Suprapubic skin (tissue), 3 donors: ENCODE data around the gene KLHL1.

Experiments
- CTCF ChIP-seq, 2 donors: fragments of 200-600 bp in 1 of 2; fragments of 450-650 bp in 1 of 2; sonication (generic) in 1 of 2; IDR thresholded peaks; one replicate each; pipeline ENCODE4 v1.5.1; 2016 to 2019; ENCODE audit warnings: antibody characterized with exemption in 2 of 2, mild to moderate bottlenecking in 1 of 2, moderate library complexity in 1 of 2
- EP300 ChIP-seq: sonication (generic); formaldehyde crosslinking; IDR thresholded peaks from one replicate; pipeline ENCODE4 v1.6.1; 2017; ENCODE audit warnings: antibody characterized with exemption
- POLR2A ChIP-seq, 2 donors: fragments of 450-650 bp; IDR thresholded peaks; one replicate each; pipeline ENCODE4 v1.6.1; 2017; ENCODE audit warnings: antibody characterized with exemption in 2 of 2, mild to moderate bottlenecking in 2 of 2, moderate library complexity in 2 of 2

DNA sequence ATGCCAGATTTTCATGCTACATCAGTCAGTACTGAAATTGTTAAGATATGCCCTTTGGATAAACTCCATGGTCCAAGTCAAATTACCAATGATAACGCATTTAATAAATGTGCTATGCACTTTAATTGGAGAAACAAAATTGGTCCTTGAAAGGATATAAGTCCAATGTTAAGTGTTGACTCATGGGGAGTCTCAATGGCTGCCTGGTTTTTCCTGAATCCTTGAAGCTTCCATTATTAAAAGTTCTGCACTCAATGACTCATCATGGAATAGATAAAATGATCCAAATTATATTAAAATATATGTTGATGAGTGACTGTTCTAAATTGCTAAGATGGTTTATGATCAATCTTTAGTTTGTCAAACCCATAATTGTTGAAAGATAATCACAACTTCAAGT lies 346.7 kb downstream of the KLHL1 start:
- TF ChIP-seq CTCF (IDR thresholded peaks at IDR 0.05) (no peak), EP300 (no peak), POLR2A (IDR thresholded peaks at IDR 0.05) (no peak)
